ENCODE measurements around the gene LRRC27. TPM values are rescaled to one million over a fixed set of nuclear protein-coding genes. Genes with fewer than 3 reads are reported as not detected.

LRRC27 gene
- total RNA-seq, 1 donor = 13.4 TPM

GRCh38 chr10:132307823-132308586, 24.0 kb upstream of the LRRC27 start, which contains the start of gene STK32C:
STK32C (minus strand) TSS chr10:132307950; CDS start chr10:132307833, 117 bp downstream.
- Histone ChIP-seq H2AFZ (ENCODE audit: low read length) (peak within 1 kb of the TSS; percentile 81), H3K4me2 (ENCODE audit: insufficient read depth, low read length) (peak within 1 kb of the TSS; percentile 84), H3K36me3 (ENCODE audit: insufficient read depth, low read length) (no peaks in the 10 kb centered on the region), H3K4me1 (ENCODE audit: insufficient read depth, low read length) (peaks cover 4% of the 10 kb centered on the region), H4K20me1 (ENCODE audit: insufficient read depth, low read length) (peaks cover 6% of the 10 kb centered on the region), H3K27me3 (ENCODE audit: insufficient read depth, low read length) (peaks cover 26% of the 10 kb centered on the region), H3K9me3 (ENCODE audit: low read depth, low read length) (no peaks in the 10 kb centered on the region), H3K27ac (ENCODE audit: low read depth, low read length) (no peak within 1 kb of the TSS), H3K4me3 (ENCODE audit: insufficient read depth, low read length) (peak within 1 kb of the TSS; percentile 78), H3K79me2 (ENCODE audit: insufficient read depth, low read length) (no peaks in the 10 kb centered on the region)
- peak; percentile 100 for DNase-seq (ENCODE audit: insufficient read length, low spot score, missing footprints)
- TF ChIP-seq, protein P1, sequence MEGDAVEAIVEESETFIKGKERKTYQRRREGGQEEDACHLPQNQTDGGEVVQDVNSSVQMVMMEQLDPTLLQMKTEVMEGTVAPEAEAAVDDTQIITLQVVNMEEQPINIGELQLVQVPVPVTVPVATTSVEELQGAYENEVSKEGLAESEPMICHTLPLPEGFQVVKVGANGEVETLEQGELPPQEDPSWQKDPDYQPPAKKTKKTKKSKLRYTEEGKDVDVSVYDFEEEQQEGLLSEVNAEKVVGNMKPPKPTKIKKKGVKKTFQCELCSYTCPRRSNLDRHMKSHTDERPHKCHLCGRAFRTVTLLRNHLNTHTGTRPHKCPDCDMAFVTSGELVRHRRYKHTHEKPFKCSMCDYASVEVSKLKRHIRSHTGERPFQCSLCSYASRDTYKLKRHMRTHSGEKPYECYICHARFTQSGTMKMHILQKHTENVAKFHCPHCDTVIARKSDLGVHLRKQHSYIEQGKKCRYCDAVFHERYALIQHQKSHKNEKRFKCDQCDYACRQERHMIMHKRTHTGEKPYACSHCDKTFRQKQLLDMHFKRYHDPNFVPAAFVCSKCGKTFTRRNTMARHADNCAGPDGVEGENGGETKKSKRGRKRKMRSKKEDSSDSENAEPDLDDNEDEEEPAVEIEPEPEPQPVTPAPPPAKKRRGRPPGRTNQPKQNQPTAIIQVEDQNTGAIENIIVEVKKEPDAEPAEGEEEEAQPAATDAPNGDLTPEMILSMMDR (IDR thresholded peaks at IDR 0.05; ENCODE audit: extremely low read depth, low read depth, low read length) = no peak

DNA sequence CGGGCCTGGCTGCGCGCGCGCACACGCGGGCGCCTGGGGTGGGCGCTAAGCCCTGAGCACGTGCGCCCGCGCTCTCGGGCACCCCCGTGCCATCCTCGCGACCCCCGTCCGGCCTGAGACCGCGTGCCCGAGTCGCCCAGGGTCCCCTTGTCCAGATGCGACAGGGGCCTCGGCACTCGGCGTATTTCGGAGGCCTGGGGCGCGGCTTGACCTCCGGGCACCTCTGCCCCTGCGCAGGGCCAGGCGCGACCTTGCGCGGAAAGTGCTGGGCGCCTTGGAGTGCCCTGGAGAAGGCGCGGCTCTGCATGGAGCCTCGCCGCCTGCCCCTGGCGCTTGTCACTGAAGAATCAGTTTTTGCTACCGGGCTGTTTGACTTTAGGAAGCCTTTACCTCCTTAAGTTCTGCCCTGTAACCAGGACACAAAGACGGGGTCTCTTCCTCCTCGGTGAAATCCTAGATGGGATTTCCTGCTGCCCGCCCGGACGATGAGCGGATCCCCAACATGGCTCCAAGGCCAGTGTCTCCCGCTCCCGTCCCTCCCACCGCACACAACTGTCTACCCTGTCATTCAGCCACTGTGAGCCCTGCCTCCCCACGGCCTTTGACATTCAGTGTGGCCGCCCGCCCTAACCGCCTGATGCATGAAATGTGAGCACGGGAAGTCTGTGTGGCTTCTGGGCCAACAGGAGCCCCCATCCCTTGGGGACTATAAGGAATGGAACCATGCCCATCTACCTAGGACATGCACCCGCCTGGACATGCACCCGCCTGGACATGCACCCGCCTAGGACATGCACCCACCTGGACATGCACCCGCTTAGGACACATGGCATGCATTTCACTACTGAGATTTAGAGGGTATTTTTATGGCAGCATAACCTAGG, 23.2 kb upstream of the LRRC27 start:
- TF ChIP-seq, protein P1 (IDR thresholded peaks at IDR 0.05; ENCODE audit: extremely low read depth, low read depth, low read length) = no peak
- H3K4me2 ChIP-seq (ENCODE audit: insufficient read depth, low read length) = peak overlapping the region; percentile 84
- H3K4me3 ChIP-seq (ENCODE audit: insufficient read depth, low read length) = peak overlapping the region; percentile 78
- H2AFZ ChIP-seq (ENCODE audit: low read length) = no peak overlapping the region
- peaks cover 4% of the 10 kb centered on the region for H4K20me1 ChIP-seq (ENCODE audit: insufficient read depth, low read length)
- peak; percentile 85 for DNase-seq (ENCODE audit: insufficient read length, low spot score, missing footprints)
- H3K27ac ChIP-seq (ENCODE audit: low read depth, low read length) = no peak overlapping the region
- peaks cover 26% of the 10 kb centered on the region for H3K27me3 ChIP-seq (ENCODE audit: insufficient read depth, low read length)
- no peaks in the 10 kb centered on the region for H3K79me2 ChIP-seq (ENCODE audit: insufficient read depth, low read length)
- peaks cover 4% of the 10 kb centered on the region for H3K4me1 ChIP-seq (ENCODE audit: insufficient read depth, low read length)
- no peaks in the 10 kb centered on the region for H3K36me3 ChIP-seq (ENCODE audit: insufficient read depth, low read length)
- no peaks in the 10 kb centered on the region for H3K9me3 ChIP-seq (ENCODE audit: low read depth, low read length)

DNA sequence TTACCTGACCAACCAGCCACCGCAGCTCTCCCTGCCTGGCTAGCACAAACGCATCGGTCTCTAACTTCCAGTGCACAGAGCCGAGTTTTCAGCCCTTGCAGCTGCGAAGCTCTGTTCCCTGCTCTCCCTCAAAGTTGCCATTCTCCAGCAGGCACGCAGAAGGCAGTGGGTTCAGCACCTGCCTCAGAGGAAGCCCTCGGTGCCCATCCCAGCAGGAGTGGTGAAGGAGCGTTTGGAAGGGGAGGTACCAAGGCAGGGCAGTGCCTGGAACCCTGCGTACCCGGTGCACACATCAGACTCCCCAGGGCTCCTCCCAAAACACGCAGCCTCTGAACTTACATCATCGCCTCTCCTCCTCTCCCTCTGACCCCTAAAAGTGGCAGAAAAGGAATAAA, 22.5 kb upstream of the LRRC27 start:
- Histone ChIP-seq H2AFZ (ENCODE audit: low read length) (no peak overlapping the region), H4K20me1 (ENCODE audit: insufficient read depth, low read length) (peaks cover 1% of the 10 kb centered on the region), H3K4me1 (ENCODE audit: insufficient read depth, low read length) (peaks cover 4% of the 10 kb centered on the region), H3K9me3 (ENCODE audit: low read depth, low read length) (no peaks in the 10 kb centered on the region), H3K4me3 (ENCODE audit: insufficient read depth, low read length) (no peak overlapping the region), H3K36me3 (ENCODE audit: insufficient read depth, low read length) (no peaks in the 10 kb centered on the region), H3K4me2 (ENCODE audit: insufficient read depth, low read length) (no peak overlapping the region), H3K79me2 (ENCODE audit: insufficient read depth, low read length) (no peaks in the 10 kb centered on the region), H3K27ac (ENCODE audit: low read depth, low read length) (no peak overlapping the region), H3K27me3 (ENCODE audit: insufficient read depth, low read length) (peaks cover 26% of the 10 kb centered on the region)
- no peak for DNase-seq (ENCODE audit: insufficient read length, low spot score, missing footprints)
- TF ChIP-seq, protein P1 (IDR thresholded peaks at IDR 0.05; ENCODE audit: extremely low read depth, low read depth, low read length) = no peak

Measured in osteoblast (primary cell).